ENCODE data around the gene RFX2.
"Not testable (repeated sequence)": the region's sequence is repeated elsewhere in the genome, so short reads cannot be mapped to it uniquely, and the experiment has no call there.

RFX2 gene

GRCh38 chr19:5961969-5962945 is 148.0 kb downstream of the RFX2 start:
- H3K36me3 ChIP-seq (ENCODE audit: insufficient read depth, low read length), result peaks cover 8% of the 10 kb centered on the region; the same call in 1 of the 2 replicates
- peak overlapping the region; percentile 60 for H3K4me2 ChIP-seq (ENCODE audit: low read depth, low read length, poor library complexity, severe bottlenecking)
- peak overlapping the region; percentile 25 for H3K4me3 ChIP-seq (ENCODE audit: low read length, poor library complexity, severe bottlenecking)

GRCh38 chr19:5961641-5961968 is 148.7 kb downstream of the RFX2 start:
- H3K9me3 ChIP-seq (ENCODE audit: insufficient read depth, low read depth, low read length); H3K27me3 ChIP-seq (ENCODE audit: insufficient read depth, low read length, poor library complexity, severe bottlenecking); H3K9me2 ChIP-seq (replicated peaks; ENCODE audit: low read depth, low read length); H3F3A ChIP-seq (ENCODE audit: low read depth); H2AFZ ChIP-seq (ENCODE audit: low read length); H3K9ac ChIP-seq (ENCODE audit: low read depth, low read length, poor library complexity, severe bottlenecking); H3K36me3 ChIP-seq (ENCODE audit: insufficient read depth, low read length): not testable (repeated sequence)
- H4K20me1 ChIP-seq (ENCODE audit: insufficient read depth, low read length, poor library complexity, severe bottlenecking), result peaks cover 93% of the 10 kb centered on the region
- H3K4me2 ChIP-seq (ENCODE audit: low read depth, low read length, poor library complexity, severe bottlenecking), result peak overlapping the region; percentile 60
- peaks cover 13% of the 10 kb centered on the region for H3K4me1 ChIP-seq (ENCODE audit: insufficient read depth, low read length, poor library complexity, severe bottlenecking)
- H3K4me3 ChIP-seq (ENCODE audit: low read length, poor library complexity, severe bottlenecking), result peak overlapping the region; percentile 25
- H3K79me2 ChIP-seq (ENCODE audit: insufficient read depth, low read length), result peaks cover 100% of the 10 kb centered on the region

More at GRCh38 chr19:5961969-5962945, 148.0 kb downstream of the RFX2 start:
- Histone ChIP-seq H2AFZ (ENCODE audit: low read length) (no peak overlapping the region), H3K27me3 (ENCODE audit: insufficient read depth, low read length, poor library complexity, severe bottlenecking) (no peaks in the 10 kb centered on the region), H4K20me1 (ENCODE audit: insufficient read depth, low read length, poor library complexity, severe bottlenecking) (peaks cover 97% of the 10 kb centered on the region), H3K9me3 (ENCODE audit: insufficient read depth, low read depth, low read length) (no peaks in the 10 kb centered on the region), H3F3A (ENCODE audit: low read depth) (no peaks in the 10 kb centered on the region), H3K4me1 (ENCODE audit: insufficient read depth, low read length, poor library complexity, severe bottlenecking) (peaks cover 13% of the 10 kb centered on the region), H3K9me2 (replicated peaks; ENCODE audit: low read depth, low read length) (no peaks in the 10 kb centered on the region), H3K9ac (ENCODE audit: low read depth, low read length, poor library complexity, severe bottlenecking) (peak overlapping the region; percentile 24), H3K79me2 (ENCODE audit: insufficient read depth, low read length) (peaks cover 100% of the 10 kb centered on the region)
- TF ChIP-seq EZH2phosphoT487 (IDR thresholded peaks at IDR 0.05; ENCODE audit: borderline replicate concordance) (no peak), CTCF (conservative IDR thresholded peaks at IDR 0.05; ENCODE audit: low read length) (no peak)

GRCh38 chr19:5960005-5961001 is 150.0 kb downstream of the RFX2 start:
- Histone ChIP-seq H3K9ac (ENCODE audit: low read depth, low read length, poor library complexity, severe bottlenecking) (no peak overlapping the region), H3K9me2 (replicated peaks; ENCODE audit: low read depth, low read length) (no peaks in the 10 kb centered on the region), H4K20me1 (ENCODE audit: insufficient read depth, low read length, poor library complexity, severe bottlenecking) (peaks cover 90% of the 10 kb centered on the region), H3K9me3 (ENCODE audit: insufficient read depth, low read depth, low read length) (no peaks in the 10 kb centered on the region), H2AFZ (ENCODE audit: low read length) (no peak overlapping the region), H3K27me3 (ENCODE audit: insufficient read depth, low read length, poor library complexity, severe bottlenecking) (no peaks in the 10 kb centered on the region), H3F3A (ENCODE audit: low read depth) (no peaks in the 10 kb centered on the region), H3K4me2 (ENCODE audit: low read depth, low read length, poor library complexity, severe bottlenecking) (no peak overlapping the region), H3K79me2 (ENCODE audit: insufficient read depth, low read length) (peaks cover 100% of the 10 kb centered on the region), H3K4me3 (ENCODE audit: low read length, poor library complexity, severe bottlenecking) (no peak overlapping the region), H3K36me3 (ENCODE audit: insufficient read depth, low read length) (0 out of 2 replicates have a peak, but pooled peaks cover 5% of the 10 kb centered on the region), H3K4me1 (ENCODE audit: insufficient read depth, low read length, poor library complexity, severe bottlenecking) (peaks cover 13% of the 10 kb centered on the region)
- no peak for TF ChIP-seq EZH2phosphoT487 (IDR thresholded peaks at IDR 0.05; ENCODE audit: borderline replicate concordance)
- no peak for TF ChIP-seq CTCF (conservative IDR thresholded peaks at IDR 0.05; ENCODE audit: low read length)

Measured in Loucy (cell line).